ENCODE results near the gene TIAM2.
"Not testable (repeated sequence)": the region's sequence is repeated elsewhere in the genome, so short reads cannot be mapped to it uniquely, and the experiment has no call there.

TIAM2 gene

DNA sequence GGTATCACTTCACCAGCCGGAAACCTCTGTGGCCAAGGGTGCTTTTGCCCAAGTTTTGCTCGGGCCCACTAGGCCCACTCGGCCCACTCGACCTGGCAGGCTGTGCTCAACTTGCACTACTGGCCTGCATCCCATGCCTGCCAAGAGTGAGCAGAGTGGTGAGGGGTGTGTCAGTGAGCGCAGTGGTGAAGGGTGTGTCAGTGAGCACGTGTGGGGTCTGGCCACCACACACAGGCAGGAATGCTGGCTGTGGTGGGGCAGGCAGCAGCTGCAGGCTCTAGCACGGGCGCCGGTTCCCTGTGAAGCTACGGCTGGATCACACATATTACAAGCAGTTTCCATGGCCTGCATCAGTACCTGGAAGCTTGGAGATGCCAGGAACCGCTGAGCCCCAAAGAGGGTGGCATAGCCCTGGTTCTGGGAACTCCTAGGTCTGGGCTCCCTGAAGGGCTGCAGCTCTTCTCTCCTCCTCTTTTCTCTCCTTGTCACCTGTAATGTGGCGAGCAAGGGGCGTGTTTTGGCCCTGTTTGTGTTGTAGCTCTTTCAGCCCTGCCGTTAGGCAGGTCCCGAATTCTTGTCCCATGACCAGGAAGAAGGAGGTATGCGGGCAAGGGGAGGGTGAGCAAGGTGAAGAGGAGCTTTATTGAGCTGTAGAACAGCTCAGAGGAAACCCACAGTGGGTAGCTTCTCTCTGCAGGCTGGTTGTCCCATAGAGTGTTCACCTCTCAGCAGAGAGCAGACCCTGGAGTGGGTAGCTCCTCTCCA lies 217.7 kb downstream of the TIAM2 start:
- no peak for DNase-seq

- DNase-seq, result no peak
Measured at GRCh38 chr6:155213611-155214372, 218.7 kb downstream of the TIAM2 start.

GRCh38 chr6:155215906-155216305 lies 220.8 kb downstream of the TIAM2 start:
- no peak for DNase-seq

DNA sequence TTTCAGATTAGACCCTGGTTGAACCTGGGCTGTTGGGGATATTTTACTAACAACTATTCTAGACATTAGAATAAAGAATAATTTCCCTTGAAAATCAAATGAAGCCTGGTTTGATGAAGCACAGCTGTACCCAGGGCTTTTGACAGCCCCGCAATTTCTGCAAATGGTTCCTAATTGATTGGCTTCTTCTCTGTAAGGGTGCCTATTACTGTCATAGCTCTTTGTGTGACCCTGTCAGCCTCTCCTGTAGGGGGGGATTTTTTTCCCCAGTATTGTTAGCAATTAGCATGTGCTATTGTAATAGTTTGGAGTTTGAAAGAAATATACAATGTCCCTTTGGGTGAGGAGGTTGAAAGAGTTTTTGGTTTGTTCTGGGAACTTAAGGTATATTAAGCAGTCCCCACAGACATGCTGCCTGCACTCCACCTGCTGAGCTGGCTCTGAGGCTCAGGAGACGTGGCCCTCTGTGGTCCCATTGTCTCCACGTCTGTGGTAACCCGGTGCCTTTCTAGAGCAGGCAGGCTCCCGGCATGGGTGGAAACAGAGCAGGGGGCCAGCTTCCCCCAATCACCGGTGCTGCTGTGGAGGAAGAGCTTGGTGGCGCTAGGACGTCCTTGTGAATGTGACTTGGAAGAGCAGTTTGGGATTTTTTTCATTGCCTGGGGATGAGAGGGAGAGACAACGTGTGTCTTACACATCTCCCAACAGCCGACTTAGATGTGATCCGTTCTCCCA lies 221.4 kb downstream of the TIAM2 start:
- DNase-seq, result no peak

DNA sequence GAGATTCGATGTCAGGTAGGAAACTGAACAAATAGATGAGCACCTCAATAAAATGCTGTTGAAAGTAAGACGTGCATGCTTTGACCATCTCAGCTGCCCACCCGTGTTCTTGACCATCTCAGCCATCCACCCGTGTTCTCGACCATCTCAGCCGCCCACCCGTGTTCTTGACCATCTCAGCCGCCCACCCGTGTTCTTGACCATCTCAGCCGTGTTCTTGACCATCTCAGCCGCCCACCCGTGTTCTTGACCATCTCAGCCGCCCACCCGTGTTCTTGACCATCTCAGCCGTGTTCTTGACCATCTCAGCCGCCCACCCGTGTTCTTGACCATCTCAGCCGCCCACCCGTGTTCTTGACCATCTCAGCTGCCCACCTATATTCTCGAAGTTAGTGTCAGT lies 223.6 kb downstream of the TIAM2 start:
- not testable (repeated sequence) for DNase-seq

DNA sequence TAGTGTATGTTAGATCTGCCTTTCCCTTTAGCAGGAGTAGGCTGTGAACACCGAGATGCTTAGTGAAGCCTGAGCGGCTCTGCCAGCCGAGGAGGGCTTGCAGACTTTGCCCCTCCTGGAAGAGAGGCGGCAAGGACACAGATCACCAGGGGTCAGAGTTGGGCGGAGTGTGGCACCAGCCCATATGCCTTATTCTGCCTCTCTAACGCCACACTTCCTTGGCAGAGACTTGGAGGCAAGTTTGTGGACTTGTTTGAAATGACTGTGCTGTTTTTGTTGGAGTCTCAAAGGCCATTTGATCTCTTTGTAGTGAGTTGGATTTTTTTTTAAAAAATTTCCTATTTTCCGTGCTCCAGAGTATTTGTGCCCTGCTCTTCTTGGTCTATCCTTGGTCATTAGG lies 224.2 kb downstream of the TIAM2 start:
- no peak for DNase-seq

DNA sequence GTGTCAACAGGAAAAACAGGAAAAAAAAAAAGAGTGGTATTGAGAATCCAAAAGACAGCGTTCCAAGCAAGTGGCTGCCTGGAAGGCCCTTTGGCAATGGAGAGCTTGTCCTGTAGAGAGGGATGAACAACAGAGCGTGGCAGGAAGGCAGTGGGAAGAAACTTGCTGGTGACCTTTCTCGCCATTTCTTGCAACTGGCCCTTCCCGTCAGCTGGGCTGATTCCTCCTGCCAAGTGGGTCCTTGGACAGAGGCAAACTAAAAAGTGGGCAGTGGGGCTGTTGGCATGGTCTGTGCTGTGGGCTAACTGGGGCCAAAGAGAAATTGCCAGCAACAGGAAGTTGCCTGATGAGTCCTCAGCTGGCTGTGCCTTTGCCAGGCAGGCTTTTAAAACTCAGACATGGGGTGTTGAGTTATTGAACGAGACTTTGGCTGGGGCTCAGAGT lies 224.8 kb downstream of the TIAM2 start:
- no peak for DNase-seq

DNA sequence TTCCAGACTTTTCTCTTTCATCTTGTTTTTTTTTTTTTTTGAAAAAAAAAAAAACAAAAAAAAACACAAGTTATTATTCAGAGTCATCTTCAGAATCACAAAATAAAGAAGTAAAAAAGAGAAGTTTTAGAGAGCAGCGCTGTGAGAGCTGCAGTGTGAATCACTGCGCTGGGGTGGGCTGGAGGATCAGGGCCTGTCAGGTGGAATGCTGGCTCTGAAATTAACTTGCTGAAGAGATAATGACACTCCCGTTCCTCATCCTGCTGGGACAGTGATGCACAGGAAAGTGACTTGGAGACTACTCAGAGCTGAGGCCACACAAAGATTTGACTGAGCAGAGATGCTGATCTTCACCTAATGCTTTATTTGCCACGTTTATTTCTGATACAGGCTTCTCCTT lies 226.0 kb downstream of the TIAM2 start:
- DNase-seq, result no peak

- no peak for DNase-seq
Measured at GRCh38 chr6:155222506-155222905, 227.4 kb downstream of the TIAM2 start.

- peak; percentile 84 for DNase-seq
Measured at GRCh38 chr6:155223646-155224451, 228.7 kb downstream of the TIAM2 start.

DNA sequence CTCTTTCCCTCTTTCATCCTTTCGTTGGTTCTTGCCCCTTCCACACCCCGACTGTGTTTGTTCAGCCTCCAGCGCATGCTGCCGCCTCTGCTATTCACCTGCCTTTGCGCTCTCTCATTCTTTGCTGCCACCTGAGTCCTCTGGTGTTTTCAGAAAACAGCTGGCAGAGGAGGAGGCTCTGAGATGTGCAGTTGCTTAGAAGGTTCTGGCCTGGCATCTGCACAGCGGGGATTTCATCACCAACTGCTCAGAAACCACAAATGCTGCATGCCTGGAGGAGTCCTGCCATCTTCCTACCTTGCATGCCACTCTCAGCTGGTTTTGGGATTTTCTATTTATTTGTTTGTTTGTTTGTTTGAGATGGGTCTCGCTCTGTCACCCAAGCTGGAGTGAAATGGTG lies 229.5 kb downstream of the TIAM2 start:
- DNase-seq, result no peak

DNA sequence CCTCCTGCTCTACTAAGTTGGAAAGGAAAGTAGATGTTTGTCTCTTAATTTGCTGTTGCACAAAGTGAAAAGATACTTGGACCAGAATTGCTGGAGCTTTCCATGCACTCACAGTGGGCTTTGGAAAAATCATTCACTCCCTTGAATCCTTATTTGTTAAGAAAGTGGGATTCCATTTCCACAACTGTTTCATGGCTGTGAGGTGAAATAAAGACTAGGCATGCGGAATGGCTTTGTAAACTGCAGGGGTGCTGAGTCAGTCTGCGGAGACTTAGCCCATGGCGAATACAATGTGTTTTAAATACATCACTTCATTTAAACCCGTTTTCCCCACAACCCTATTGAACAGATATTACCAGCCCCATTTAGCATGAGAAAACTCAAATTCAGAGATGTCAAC lies 231.9 kb downstream of the TIAM2 start:
- no peak for DNase-seq

- no peak for DNase-seq
Measured at GRCh38 chr6:155228546-155229166, 233.5 kb downstream of the TIAM2 start.

GRCh38 chr6:155230975-155231374 lies 235.9 kb downstream of the TIAM2 start:
- not testable (repeated sequence) for DNase-seq

- DNase-seq, result no peak
Measured at GRCh38 chr6:155232848-155233247, 237.7 kb downstream of the TIAM2 start.

DNA sequence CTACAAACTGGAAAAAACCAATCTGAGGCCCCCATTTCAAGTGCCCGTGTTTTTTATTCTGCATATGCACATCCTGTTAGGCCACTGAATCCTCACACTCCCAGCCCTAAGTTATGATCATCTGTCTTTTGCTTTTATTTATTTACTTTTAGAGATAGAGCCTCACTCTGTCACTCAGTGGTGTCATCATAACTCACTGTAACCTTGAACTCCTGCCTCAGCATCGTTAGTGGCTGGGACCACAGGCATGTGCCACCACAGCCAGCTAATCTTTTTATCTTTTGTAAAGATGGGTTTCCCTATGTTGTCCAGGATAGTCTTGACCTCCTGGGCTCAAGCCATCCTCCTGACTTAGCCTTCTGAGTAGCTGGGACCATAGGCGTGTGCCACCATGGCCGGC lies 239.1 kb downstream of the TIAM2 start:
- DNase-seq, result no peak

- DNase-seq, result no peak
Measured at GRCh38 chr6:155234687-155235086, 239.6 kb downstream of the TIAM2 start.

DNA sequence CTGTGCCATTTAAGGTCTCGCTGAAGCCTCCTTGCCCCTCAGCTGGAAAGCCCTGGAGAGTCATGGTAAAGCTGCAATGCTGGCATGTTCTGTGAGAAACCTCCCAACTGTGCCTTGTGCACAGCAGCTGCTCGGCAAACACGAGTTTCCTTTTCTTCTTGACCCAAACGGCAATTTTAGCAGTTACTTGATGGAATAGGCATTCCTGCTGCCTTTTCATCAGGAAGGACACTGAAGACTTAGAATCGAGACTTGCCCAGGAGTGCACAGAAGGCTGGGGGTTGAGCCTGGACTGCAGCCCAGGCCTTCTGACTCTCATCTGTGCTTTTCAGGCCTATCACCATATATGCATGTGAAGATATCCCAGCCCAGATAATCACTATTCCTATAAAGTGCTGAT lies 240.0 kb downstream of the TIAM2 start:
- DNase-seq, result no peak

DNA sequence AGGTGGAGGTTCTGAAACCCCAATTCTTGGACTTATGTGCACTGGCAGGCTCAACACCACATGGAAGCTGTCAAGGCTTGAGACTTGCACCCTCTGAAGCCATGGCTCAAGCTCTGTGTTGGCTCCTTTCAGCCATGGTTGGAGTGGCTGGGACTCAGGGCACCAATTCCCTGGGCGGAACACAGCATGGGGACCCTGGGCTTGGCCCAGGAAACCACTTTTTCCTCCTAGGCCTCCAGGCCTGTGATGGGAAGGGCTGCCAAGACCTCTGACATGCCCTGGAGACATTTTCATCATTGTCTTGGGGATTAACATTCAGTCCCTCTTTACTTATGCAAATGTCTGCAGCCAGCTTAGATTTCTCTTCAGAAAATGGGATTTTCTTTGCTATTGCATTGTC lies 242.5 kb downstream of the TIAM2 start:
- DNase-seq, result no peak

GRCh38 chr6:155240905-155241600 lies 245.9 kb downstream of the TIAM2 start:
- DNase-seq, result no peak

DNA sequence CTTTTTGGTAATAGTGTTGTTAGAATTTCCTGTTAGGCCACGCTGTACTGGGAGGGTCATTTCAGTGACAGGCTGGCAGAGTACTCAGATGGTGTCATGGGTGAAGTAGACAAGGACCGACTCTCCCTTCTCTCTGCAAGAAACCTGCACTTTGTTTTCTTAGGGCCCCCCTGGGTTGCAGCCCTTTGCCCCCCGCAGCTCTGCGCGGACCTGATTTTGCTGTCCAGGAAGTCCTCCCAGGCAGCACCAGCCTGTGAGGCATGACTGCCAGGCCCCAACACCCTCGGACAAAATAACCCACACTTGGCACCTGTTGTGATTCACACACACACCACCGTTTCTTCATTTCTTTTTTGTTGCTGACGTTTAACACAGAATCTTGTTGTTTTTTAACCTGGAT lies 246.9 kb downstream of the TIAM2 start:
- no peak for DNase-seq

GRCh38 chr6:155244434-155244833 lies 249.3 kb downstream of the TIAM2 start:
- no peak for DNase-seq
